H1 (cell line): Measurements from ENCODE around the gene KCTD12. TPM values are rescaled to one million over a fixed set of nuclear protein-coding genes. Genes with fewer than 3 reads are reported as not detected.

ENCODE experiments used
- CTCF ChIA-PET: fragments of 300-600 bp; sonication (Branson Sonifier 250); formaldehyde crosslinking; loops from one replicate; lab custom pipeline; 2021; ENCODE audit not compliant: partially characterized antibody; lab: Charles Lee
- POLR2A ChIA-PET: fragments of 300-600 bp; sonication (Branson Sonifier 250); formaldehyde crosslinking; loops from one replicate; lab custom pipeline; 2021; ENCODE audit warnings: inconsistent platforms; ENCODE audit not compliant: partially characterized antibody; lab: Charles Lee
- DNase-seq, 2 experiments: peaks; one replicate each; pipeline versions ENCODE4 v3.0.0 to v3.0.0-alpha.2; 2010 to 2022; ENCODE audit warnings: low spot score in 2 of 2, low read depth in 1 of 2, mixed read lengths in 1 of 2
- FAIRE-seq: peaks from 2 replicates; lab custom pipeline; 2011; peaks lifted over from hg19 to GRCh38; lab: Jason Lieb, UNC
- H2AFZ ChIP-seq: 2 replicates; pipeline ENCODE4 v1.8.1; 2012; ENCODE audit warnings: low read length, inconsistent platforms
- H2AK5ac ChIP-seq: 2 replicates; pipeline ENCODE4 v1.6.1; 2013; ENCODE audit warnings: low read depth, low read length
- H2BK120ac ChIP-seq: replicated peaks from 2 replicates; pipeline ENCODE3; 2013; ENCODE audit warnings: low read depth, low read length, inconsistent platforms
- H2BK12ac ChIP-seq: 2 replicates; pipeline ENCODE4 v1.6.1; 2013; ENCODE audit warnings: low read depth, low read length
- H2BK15ac ChIP-seq: 2 replicates; pipeline ENCODE4 v1.6.1; 2013; ENCODE audit warnings: low read length
- H2BK20ac ChIP-seq: 2 replicates; pipeline ENCODE4 v1.6.1; 2013; ENCODE audit warnings: low read length
- H2BK5ac ChIP-seq: 2 replicates; pipeline ENCODE4 v1.6.1; 2013; ENCODE audit warnings: low read depth, low read length
- H3K14ac ChIP-seq: 2 replicates; pipeline ENCODE4 v1.6.1; 2013; ENCODE audit warnings: inconsistent platforms; ENCODE audit not compliant: insufficient read length
- H3K18ac ChIP-seq: 2 replicates; pipeline ENCODE4 v1.6.1; 2013; ENCODE audit warnings: low read length; ENCODE audit errors: extremely low read depth
- H3K23ac ChIP-seq: 2 replicates; pipeline ENCODE4 v1.6.1; 2013; ENCODE audit warnings: inconsistent platforms; ENCODE audit not compliant: insufficient read length
- H3K23me2 ChIP-seq: 2 replicates; pipeline ENCODE4 v1.6.1; 2013; ENCODE audit warnings: low read depth, low read length
- H3K27ac ChIP-seq: 2 replicates; pipeline ENCODE4 v1.6.1; 2011; ENCODE audit warnings: low read depth, low read length, inconsistent platforms
- H3K27me3 ChIP-seq, 4 experiments: replicated peaks in 1 of 4; 1 replicate in 1 of 4; 2 replicates in 3 of 4; pipeline versions ENCODE4 v1.6.1 to v1.8.1; 2011 to 2013; ENCODE audit warnings: low read length in 3 of 4, mild to moderate bottlenecking in 3 of 4, inconsistent platforms in 2 of 4, mixed read lengths in 2 of 4, moderate library complexity in 1 of 4; ENCODE audit not compliant: control insufficient read depth in 3 of 4, insufficient read depth in 3 of 4; ENCODE audit errors: extremely low read depth in 1 of 4
- H3K36me3 ChIP-seq, 4 experiments: 2 replicates each; pipeline versions ENCODE4 v1.6.1 to v1.8.1; 2011 to 2013; ENCODE audit warnings: mild to moderate bottlenecking in 4 of 4, low read length in 3 of 4, moderate library complexity in 2 of 4, control low read depth in 1 of 4, inconsistent platforms in 1 of 4; ENCODE audit not compliant: insufficient read depth in 4 of 4, control insufficient read depth in 2 of 4
- H3K4ac ChIP-seq: replicated peaks from 2 replicates; pipeline ENCODE3; 2013; ENCODE audit warnings: low read length, low read depth, mixed read lengths, inconsistent platforms; ENCODE audit not compliant: insufficient read length
- H3K4me1 ChIP-seq, 4 experiments: replicated peaks in 1 of 4; 1 replicate in 1 of 4; 2 replicates in 3 of 4; pipeline versions ENCODE4 v1.6.1 to v1.8.1; 2011 to 2013; ENCODE audit warnings: low read length in 3 of 4, inconsistent platforms in 2 of 4, mixed read lengths in 1 of 4; ENCODE audit not compliant: insufficient read depth in 4 of 4, control insufficient read depth in 3 of 4
- H3K4me2 ChIP-seq, 2 experiments: 2 replicates each; pipeline versions ENCODE4 v1.6.1 to v1.8.1; 2011 to 2013; ENCODE audit warnings: low read depth in 2 of 2, low read length in 2 of 2, control low read depth in 1 of 2, inconsistent platforms in 1 of 2, mild to moderate bottlenecking in 1 of 2; ENCODE audit not compliant: insufficient read depth in 1 of 2
- H3K4me3 ChIP-seq, 4 experiments: fragments of 200-600, 300-600 bp in 1 of 4; sonication (generic), shearing (Covaris generic), sonication (Bioruptor Twin) in 1 of 4; 2 replicates each; pipeline versions ENCODE4 v1.5.1 to v1.8.1; 2011 to 2016; ENCODE audit warnings: low read length in 4 of 4, low read depth in 3 of 4, control low read depth in 2 of 4, inconsistent platforms in 2 of 4, mild to moderate bottlenecking in 2 of 4, mixed read lengths in 1 of 4, moderate library complexity in 1 of 4; ENCODE audit not compliant: insufficient read depth in 2 of 4; ENCODE audit errors: extremely low read depth in 1 of 4
- H3K56ac ChIP-seq: replicated peaks from 2 replicates; pipeline ENCODE3; 2013; ENCODE audit warnings: low read depth, mild to moderate bottlenecking, mixed read lengths, low read length, inconsistent platforms; ENCODE audit not compliant: insufficient read length
- H3K79me1 ChIP-seq: 2 replicates; pipeline ENCODE4 v1.6.1; 2013; ENCODE audit warnings: low read depth, low read length, control low read depth
- H3K79me2 ChIP-seq, 2 experiments: 2 replicates each; pipeline versions ENCODE4 v1.6.1 to v1.8.1; 2012 to 2013; ENCODE audit warnings: low read length in 2 of 2, mild to moderate bottlenecking in 2 of 2, inconsistent platforms in 1 of 2; ENCODE audit not compliant: insufficient read depth in 2 of 2, control insufficient read depth in 1 of 2
- H3K9ac ChIP-seq, 4 experiments: replicated peaks in 1 of 4; 1 replicate in 1 of 4; 2 replicates in 3 of 4; pipeline versions ENCODE4 v1.6.1 to v1.8.1; 2011 to 2013; ENCODE audit warnings: low read depth in 3 of 4, low read length in 3 of 4, control low read depth in 2 of 4, mild to moderate bottlenecking in 2 of 4, moderate library complexity in 2 of 4, inconsistent platforms in 1 of 4; ENCODE audit errors: extremely low read depth in 1 of 4
- H3K9me3 ChIP-seq, 2 experiments: 2 replicates each; pipeline versions ENCODE4 v1.6.1 to v1.8.1; 2012 to 2013; ENCODE audit warnings: mild to moderate bottlenecking in 2 of 2, moderate library complexity in 2 of 2, control low read depth in 1 of 2, inconsistent platforms in 1 of 2, low read depth in 1 of 2, low read length in 1 of 2, mixed read lengths in 1 of 2; ENCODE audit not compliant: insufficient read depth in 2 of 2
- H4K20me1 ChIP-seq, 2 experiments: replicated peaks in 1 of 2; 2 replicates each; pipeline versions ENCODE3 to v1.8.1; 2011 to 2013; ENCODE audit warnings: inconsistent platforms in 2 of 2, low read length in 2 of 2, mild to moderate bottlenecking in 1 of 2; ENCODE audit not compliant: insufficient read depth in 2 of 2, control insufficient read depth in 1 of 2
- H4K5ac ChIP-seq: 2 replicates; pipeline ENCODE4 v1.6.1; 2013; ENCODE audit warnings: low read length, low read depth, mixed read lengths, inconsistent platforms; ENCODE audit not compliant: insufficient read length
- H4K8ac ChIP-seq: 2 replicates; pipeline ENCODE4 v1.8.0; 2013; ENCODE audit warnings: mild to moderate bottlenecking, moderate library complexity, low read length, inconsistent platforms; ENCODE audit not compliant: insufficient read depth; ENCODE audit errors: extremely low read depth
- H4K91ac ChIP-seq: replicated peaks from 2 replicates; pipeline ENCODE3; 2013; ENCODE audit warnings: low read length, mixed read lengths, inconsistent platforms; ENCODE audit not compliant: insufficient read length
- ASH2L ChIP-seq: fragments of 200-600, 300-600 bp; sonication (generic); IDR thresholded peaks from one replicate; pipeline ENCODE4 v1.7.1; 2017; ENCODE audit warnings: low read length
- CHD1 ChIP-seq: IDR thresholded peaks from 2 replicates; pipeline ENCODE4 v1.6.1; 2012; ENCODE audit warnings: low read depth, low read length, improper control_type of control experiment
- EGR1 ChIP-seq: IDR thresholded peaks from 2 replicates; pipeline ENCODE4 v1.6.1; 2011; ENCODE audit warnings: low read depth, low read length, borderline replicate concordance
- JUND ChIP-seq: IDR thresholded peaks from 2 replicates; pipeline ENCODE4 v1.6.1; 2011; ENCODE audit warnings: mild to moderate bottlenecking, improper control_type of control experiment, low read length
- KDM4A ChIP-seq: IDR thresholded peaks from one replicate; pipeline ENCODE4 v1.7.1; 2012; ENCODE audit warnings: low read depth, mild to moderate bottlenecking, moderate library complexity, low read length, inconsistent platforms; ENCODE audit not compliant: severe bottlenecking
- KDM5A ChIP-seq: fragments of 200-600 bp; IDR thresholded peaks from 2 replicates; pipeline ENCODE4 v1.7.1; 2012; ENCODE audit warnings: mild to moderate bottlenecking, low read length, inconsistent platforms, mixed read lengths
- NANOG ChIP-seq: IDR thresholded peaks from 2 replicates; pipeline ENCODE4 v1.6.1; 2011; ENCODE audit warnings: low read length, low read depth, mild to moderate bottlenecking, inconsistent platforms; ENCODE audit not compliant: insufficient read depth, poor library complexity, severe bottlenecking
- PHF8 ChIP-seq: fragments of 200-600 bp; sonication (generic); conservative IDR thresholded peaks from 2 replicates; pipeline ENCODE4 v1.7.1; 2012; ENCODE audit warnings: low read depth, mild to moderate bottlenecking, inconsistent platforms, low read length, moderate library complexity
- SP4 ChIP-seq: IDR thresholded peaks from 2 replicates; pipeline ENCODE4 v1.6.1; 2012; ENCODE audit warnings: low read length, inconsistent platforms
- TAF7 ChIP-seq: optimal IDR thresholded peaks from 2 replicates; pipeline ENCODE3; 2011; ENCODE audit warnings: low read depth, mild to moderate bottlenecking, inconsistent platforms, low read length, moderate library complexity, borderline replicate concordance
- TBP ChIP-seq: IDR thresholded peaks from 2 replicates; pipeline ENCODE4 v1.6.1; 2011; ENCODE audit warnings: low read depth, low read length, improper control_type of control experiment
- WGBS, 2 experiments: shearing (Covaris generic) in 1 of 2; methylation state at CpG; one replicate each; pipeline versions ENCODE4 v1.1.6 to v1.1.7; 2013 to 2015; ENCODE audit warnings: low lambda C conversion rate in 2 of 2, mixed read lengths in 2 of 2, inconsistent platforms in 1 of 2, low coverage in 1 of 2, missing lambda C conversion rate in 1 of 2; ENCODE audit not compliant: insufficient replicate concordance in 2 of 2, insufficient coverage in 1 of 2, insufficient read length in 1 of 2; ENCODE audit errors: extremely low coverage in 1 of 2, missing lambda C conversion rate in 1 of 2; 5-methylcytosine and 5-hydroxymethylcytosine counted together
- polyA plus RNA-seq, 7 experiments: library from polyadenylated mRNA; depleted of rRNA in 3 of 7; stranded (reverse) in 5 of 7; unstranded in 2 of 7; fragments of >200 nt in 5 of 7; fragments of 200-250 nt in 2 of 7; gene quantifications; 1 replicate in 5 of 7; 2 replicates in 1 of 7; 4 replicates in 1 of 7; pipeline versions ENCODE4 v1.2.1 to v1.2.3, GENCODE V29; 2011 to 2013; ENCODE audit warnings: missing spikeins in 2 of 7, mixed read lengths in 2 of 7
- total RNA-seq: library from RNA; stranded (reverse); fragmentation: NEBNext Ultra II Directional; extraction: Animal tissue kit (Norgen Biotek cat#: 25700); gene quantifications from 2 replicates; pipeline ENCODE4 v1.2.1, GENCODE V29; 2021

Gene KCTD12
- total and polyA plus RNA-seq, 2 of the 8 experiments (the other 6 are each of a cell fraction or from before 2014, with no cell fraction given) = 2.5 to 9.6 TPM

DNA sequence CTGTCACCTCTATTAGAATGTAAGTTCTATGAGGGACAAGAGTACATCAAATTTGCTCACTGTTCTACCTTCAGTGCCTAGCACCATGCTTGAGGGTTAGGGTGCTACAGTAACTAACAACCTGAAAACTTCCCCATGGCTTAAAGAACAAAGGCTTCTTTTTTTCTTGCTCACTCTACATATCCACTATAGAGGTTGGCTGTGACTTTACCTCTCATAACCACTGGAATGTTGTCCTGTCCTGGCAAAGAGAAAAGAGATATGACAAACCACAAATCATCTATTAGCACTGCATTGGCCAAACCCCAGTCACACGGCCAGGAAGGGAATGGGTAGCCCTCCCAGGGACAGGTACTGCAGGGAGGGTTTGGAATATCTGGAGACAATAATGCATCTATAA, 38.9 kb upstream of the KCTD12 start:
- H4K20me1 ChIP-seq = no peaks in the 10 kb centered on the region
- H3K27ac ChIP-seq = no peak overlapping the region
- H3K4me1 ChIP-seq = no peaks in the 10 kb centered on the region
- H2BK20ac ChIP-seq = no peak overlapping the region
- H3K23me2 ChIP-seq = no peaks in the 10 kb centered on the region
- H2BK15ac ChIP-seq = no peak overlapping the region
- H3K36me3 ChIP-seq = no peaks in the 10 kb centered on the region
- no peak for TF ChIP-seq EGR1
- no peak for TF ChIP-seq ASH2L
- TF ChIP-seq TAF7 = no peak
- TF ChIP-seq TBP = no peak
- TF ChIP-seq KDM5A = no peak
- TF ChIP-seq SP4 = no peak
- TF ChIP-seq KDM4A = no peak
- no peak for TF ChIP-seq JUND
- TF ChIP-seq PHF8 = no peak
- TF ChIP-seq CHD1 = no peak
- no peak for TF ChIP-seq NANOG
- no peak overlapping the region for H2BK5ac ChIP-seq
- H2BK12ac ChIP-seq = no peak overlapping the region
- H3K23ac ChIP-seq = no peak overlapping the region
- H3K9me3 ChIP-seq = no peaks in the 10 kb centered on the region
- no peak overlapping the region for H3K4me2 ChIP-seq
- 81% methylated on average over 1 of the region's 1 CpG; no CpG with 5 or more reads in 1 of the 2 experiments for WGBS, 2 experiments
- no peak overlapping the region for H2AFZ ChIP-seq
- H2AK5ac ChIP-seq = no peak overlapping the region
- no peak overlapping the region for H4K8ac ChIP-seq
- no peaks in the 10 kb centered on the region for H3K27me3 ChIP-seq
- H4K91ac ChIP-seq = no peak overlapping the region
- no peak overlapping the region for H3K4me3 ChIP-seq
- ChIA-PET CTCF (no interaction called here), POLR2A (no interaction called here)
- no peak overlapping the region for H3K18ac ChIP-seq
- no peaks in the 10 kb centered on the region for H3K79me2 ChIP-seq
- no peaks in the 10 kb centered on the region for H3K79me1 ChIP-seq
- H4K5ac ChIP-seq = no peak overlapping the region
- H3K56ac ChIP-seq = no peak overlapping the region
- FAIRE-seq = no peak
- H3K4ac ChIP-seq = no peak overlapping the region
- H2BK120ac ChIP-seq = no peak overlapping the region
- no peak for DNase-seq
- no peak overlapping the region for H3K14ac ChIP-seq
- H3K9ac ChIP-seq = no peak overlapping the region
